ENCODE results near the gene PRR22.

PRR22 gene

DNA sequence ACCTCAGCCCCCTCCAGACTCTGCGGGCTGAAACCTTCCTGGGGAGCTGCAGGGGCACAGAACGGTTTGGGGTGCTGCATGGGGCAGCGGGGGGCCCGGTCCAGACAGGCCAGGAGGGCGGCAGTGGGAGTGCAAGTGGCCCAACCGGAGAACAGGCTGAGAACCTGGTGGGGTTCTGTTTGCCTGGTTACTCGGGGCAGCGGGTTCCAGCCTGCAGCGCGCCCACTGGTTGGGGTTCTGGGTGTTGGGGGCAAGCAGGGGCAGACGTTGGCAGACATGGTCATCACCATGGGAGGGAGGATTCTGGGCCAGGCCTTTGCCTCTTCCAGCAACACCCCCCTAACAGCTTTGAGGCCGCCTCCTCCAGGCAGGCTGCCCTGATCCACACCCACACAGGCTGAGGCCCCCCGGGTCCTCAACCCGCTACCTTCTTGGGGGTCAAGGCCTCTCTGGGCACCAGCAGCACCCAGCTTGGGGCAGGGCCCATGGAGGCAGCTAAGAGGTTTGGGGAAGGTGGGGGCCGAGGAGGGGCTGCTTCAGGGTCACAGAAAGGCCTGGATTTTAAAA is at the start of gene PRR22:
Gene PRR22, minus strand, starts transcription at position 166 of the 567 bp plus-strand sequence. Its CDS starts 86 bp downstream, at position 80.
- no peak for DNase-seq

DNA sequence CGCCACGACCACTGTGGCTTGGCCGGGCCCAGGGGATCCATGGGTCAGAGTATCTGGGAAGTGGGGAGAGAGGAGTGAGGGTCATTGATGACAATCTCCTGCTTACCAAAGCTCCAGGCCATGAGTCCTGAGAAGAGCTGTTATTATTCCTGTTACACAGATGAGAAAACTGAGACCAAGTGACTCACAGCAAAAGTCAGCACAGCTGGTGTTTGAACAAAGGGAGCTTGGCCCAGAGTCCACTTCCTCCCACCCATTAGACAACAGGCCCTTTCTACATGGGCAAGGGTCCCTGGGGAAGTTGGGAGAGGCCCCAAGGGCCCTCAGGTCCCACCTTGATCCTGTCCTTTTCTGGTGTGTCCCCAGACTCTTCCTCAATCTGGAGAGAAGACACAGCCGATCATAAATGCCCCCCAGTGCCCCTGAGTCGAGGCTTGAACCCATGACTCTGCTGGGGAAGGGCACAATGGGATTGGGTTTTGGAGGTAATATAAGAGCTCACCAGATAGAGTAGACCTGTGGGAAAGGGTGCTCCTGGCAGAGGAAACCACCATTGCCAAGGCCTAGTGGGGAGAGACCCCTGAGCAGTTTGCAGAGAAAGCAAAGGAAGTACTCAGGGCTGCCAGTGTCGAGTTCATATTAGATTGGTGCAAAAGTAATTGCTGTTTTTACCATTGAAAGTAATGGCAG is 48.1 kb upstream of the PRR22 start:
- DNase-seq, result no peak

DNA sequence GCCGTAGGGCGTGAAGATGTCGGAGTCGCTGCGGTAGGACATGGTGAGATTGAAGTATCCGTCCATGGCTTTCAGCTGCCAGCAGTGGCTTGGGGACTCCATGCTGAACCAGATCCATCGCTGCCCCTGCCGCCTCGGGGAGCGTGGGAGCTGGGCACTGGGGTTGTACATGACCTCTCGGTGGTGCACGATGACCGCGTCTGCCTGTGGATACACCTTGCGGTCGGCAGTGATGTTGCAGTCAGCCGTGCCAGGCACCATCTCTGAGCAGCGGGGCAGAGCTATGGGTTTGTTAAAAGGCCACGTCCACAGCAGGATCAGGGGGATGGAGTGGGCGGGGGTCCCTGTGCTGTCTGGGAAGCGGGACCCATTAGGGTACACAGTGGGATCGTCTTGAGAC is 47.5 kb upstream of the PRR22 start:
- no peak for DNase-seq

DNA sequence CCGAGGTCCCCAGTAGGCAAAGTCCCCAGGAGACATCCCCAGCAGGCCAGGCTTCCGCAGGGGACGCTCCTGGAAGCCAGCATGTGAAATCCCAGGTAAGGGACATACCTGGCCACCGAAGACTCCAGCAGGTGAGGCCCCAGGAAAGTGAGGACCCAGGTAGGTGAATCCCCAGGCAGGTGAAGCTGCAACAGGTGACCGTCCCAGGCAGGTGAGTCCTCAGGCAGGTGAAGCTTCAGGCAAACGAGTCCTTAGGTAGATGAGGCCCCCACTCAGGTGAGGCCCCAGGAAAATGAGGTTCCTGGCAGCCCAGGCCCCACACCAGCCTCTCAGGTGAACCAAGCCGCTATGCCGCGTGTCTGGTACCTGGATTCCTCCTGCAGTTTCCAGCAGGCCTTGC is 46.6 kb upstream of the PRR22 start:
- no peak for DNase-seq

DNA sequence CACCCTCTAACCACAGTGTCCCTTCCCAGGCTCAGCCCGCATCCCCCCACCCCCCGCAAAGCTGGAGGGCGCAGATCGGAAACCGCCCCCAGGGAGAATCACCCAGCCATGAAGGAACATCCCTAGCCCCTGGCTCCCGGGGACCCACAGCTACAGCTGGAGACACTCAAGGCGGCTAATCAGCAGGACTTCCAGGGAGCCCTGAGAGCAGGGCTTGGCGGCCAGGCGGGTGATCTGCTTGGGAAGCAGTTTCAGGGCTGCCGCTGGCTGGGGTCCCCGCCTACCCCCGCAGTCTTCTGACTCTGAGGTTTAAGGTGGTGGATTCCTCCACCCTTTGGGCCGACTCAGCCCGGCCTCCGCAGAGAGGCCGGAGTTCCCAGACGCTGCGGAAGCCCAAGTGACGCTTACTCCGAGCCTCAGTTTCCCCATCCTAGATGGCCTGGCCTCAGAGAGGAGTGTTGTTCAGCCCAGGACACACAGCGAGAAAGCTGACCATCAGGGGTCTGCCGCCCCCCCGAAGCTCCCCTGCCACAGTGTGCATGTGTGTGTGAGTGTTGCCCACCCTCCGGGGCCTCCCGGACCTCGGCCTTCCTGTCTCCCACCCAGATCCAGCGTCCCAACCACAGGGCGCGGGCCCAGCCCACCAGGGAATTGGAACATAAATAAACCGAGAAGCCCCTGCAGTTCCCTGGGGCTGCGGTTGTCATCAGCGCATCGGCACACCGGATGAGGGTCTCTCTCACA is 45.2 kb upstream of the PRR22 start:
- no peak for DNase-seq

DNA sequence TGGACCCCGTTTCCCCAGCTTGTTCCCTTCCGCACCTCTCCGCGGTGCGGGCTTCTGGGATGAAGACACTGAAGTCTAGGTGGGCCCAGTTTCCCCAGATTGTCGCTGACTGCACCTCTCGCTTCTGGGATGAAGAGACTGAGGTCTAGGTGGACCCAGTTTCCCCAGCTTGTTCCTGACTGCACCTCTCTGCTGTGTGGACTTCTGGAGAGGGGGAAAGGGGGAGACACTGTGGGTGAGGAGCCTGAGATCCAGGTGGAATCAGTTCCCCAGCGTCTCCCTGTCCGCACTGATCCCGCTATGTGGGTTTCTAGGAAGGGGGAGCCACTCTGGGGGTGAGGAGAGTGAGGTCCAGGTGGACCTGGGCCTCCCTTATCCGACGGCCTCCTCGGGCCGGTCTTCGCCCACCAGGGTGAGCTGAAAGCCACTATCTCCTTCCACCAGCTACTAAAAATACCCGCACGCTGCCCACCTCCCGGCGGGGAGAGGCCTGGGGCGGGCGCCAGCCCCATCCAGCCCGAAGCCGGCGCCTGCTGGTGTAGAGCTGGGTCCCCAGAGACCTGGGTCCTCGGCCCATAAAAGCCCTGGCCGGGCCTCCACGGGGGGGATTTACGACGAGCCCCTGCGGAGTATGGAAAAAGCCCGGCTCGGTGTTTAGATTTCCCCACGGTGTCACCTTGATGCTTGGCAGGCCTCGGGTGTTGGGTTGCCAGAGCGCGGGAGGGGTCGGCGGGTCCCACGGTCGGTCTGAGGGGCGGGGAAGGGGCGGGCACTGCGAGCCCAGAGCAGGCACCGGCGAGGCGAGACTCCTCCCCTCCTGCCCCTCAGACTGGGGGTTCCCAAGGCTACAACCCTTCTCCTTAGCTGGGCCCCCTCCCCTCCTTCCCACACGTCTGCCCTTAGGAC is 44.4 kb upstream of the PRR22 start:
- no peak for DNase-seq

DNA sequence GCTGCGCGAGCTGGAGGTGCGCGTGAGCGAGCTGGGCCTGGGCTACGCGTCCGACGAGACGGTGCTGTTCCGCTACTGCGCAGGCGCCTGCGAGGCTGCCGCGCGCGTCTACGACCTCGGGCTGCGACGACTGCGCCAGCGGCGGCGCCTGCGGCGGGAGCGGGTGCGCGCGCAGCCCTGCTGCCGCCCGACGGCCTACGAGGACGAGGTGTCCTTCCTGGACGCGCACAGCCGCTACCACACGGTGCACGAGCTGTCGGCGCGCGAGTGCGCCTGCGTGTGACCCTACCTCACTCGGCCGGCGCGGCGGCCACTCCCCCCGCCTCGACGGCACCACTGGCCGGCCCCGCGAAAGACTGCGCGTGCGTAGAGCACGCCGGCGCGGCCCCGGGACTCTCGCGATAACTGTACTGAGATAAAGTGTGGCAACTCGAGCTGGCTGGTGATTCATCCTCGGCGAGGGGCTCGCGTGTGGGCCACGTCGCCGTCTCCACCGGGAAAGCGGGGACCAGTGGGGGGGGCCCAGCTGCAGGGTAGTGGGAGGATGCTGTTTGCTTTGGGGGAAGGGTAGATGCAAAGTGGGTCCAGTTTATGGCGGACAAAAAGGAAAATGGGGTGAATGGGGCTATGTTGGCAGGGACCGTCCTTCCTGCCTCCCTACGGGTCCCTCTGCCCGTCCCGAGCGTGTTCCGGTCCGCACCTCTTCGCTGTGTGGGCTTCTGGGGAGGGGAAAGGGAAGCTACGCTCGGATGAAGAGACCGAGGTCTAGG is 43.5 kb upstream of the PRR22 start:
- DNase-seq, result peak; percentile 93

DNA sequence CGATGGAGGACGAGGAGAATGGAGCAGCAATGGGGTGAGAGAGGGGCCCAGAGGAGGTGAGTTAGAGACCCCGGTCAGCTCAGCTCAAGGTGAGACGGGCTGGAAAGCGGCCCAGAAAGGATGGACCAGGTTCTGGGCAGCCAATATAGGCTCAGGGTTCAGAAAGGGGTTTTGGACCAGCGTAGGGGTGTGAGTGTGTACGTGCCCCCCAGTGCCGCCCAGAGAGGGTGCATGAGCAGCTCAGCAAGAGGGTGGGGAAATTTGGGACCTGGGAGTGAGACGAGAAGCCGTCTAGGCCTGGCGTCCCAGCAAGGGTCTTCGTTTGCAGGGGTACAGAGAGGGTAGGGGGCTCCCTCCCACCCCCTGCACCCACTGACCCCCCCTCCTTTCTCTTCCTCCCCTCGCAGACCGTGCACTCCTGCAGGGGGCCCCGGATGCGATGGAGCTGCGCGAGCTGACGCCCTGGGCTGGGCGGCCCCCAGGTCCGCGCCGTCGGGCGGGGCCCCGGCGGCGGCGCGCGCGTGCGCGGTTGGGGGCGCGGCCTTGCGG is 42.9 kb upstream of the PRR22 start:
- no peak for DNase-seq

DNA sequence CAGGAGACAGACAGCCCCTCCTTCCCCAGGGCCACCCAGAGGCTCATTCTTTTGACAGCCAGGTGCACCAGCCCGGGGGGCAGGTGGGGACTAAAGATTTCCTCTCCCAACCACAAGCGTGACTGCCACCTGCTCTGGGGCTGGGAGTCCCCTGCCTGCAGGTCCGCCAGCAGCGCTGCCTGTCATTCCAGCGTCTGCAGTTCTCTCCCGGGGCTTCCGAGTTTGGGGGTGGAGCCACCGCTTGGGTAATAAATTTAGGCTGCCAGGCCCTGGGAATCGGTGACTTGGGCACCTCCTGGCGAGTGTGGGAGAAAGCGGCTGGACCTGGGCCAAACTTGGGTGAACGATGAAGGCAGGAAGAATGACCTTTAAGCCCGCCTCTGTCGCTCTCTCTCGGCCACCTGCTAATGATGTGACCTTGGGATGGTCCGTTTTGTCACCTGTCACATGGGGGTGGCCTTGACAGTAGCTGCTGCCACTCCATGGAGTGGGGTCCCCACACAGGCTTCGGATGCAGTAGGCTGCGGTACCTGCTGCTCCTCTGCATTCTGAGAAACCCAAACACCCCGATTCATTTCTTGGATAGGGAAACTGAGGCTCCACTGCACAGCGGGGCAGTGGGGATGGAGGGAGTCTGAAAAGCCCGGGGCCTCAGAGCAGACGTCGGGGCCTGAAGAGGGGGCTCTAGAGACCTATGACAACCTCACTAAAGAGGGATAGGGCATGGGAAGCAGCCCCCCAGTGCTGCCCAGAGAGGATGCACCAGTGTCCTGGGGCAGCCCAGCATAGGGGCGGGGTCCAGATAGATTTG is 42.2 kb upstream of the PRR22 start:
- peak; percentile 46 for DNase-seq

DNA sequence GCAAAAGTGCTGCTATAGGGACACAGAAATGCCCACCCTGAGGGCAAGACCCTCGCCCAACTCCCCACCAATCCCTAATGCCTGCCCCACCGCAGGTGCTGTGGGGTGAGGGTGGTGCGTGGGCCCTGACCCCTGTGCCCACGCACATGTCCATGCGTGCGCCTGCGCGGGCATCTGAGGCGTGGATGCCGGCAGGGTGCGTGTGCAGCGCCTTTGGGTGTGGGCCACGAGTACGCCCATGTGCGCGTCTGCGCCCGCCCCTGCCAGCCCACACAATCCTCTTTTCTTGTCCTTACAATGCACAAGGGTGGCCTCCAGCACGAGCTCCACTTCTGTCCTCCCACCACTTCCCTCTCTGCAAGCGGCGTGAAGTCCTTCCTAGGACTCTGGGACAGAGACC is 40.6 kb upstream of the PRR22 start:
- DNase-seq, result no peak

DNA sequence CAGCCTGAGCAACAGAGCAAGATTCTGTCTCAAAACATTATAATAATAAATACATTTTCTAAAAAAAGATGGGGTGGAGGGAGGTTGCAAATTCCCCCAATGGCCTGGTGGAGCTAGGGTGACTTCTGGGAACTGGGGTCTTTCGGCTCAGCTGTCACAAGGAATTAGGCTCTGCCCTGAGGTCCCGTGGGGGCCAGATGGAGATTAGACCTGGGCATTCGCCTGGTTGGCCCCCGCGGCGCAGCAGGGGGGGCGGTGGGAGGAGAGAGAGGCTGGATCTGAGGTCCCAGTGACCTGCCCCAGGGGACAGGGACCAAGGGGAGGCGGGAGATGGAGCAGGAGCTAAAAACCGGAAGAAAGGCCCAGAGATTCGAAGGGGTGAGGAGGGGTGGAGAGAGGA is 40.2 kb upstream of the PRR22 start:
- no peak for DNase-seq

DNA sequence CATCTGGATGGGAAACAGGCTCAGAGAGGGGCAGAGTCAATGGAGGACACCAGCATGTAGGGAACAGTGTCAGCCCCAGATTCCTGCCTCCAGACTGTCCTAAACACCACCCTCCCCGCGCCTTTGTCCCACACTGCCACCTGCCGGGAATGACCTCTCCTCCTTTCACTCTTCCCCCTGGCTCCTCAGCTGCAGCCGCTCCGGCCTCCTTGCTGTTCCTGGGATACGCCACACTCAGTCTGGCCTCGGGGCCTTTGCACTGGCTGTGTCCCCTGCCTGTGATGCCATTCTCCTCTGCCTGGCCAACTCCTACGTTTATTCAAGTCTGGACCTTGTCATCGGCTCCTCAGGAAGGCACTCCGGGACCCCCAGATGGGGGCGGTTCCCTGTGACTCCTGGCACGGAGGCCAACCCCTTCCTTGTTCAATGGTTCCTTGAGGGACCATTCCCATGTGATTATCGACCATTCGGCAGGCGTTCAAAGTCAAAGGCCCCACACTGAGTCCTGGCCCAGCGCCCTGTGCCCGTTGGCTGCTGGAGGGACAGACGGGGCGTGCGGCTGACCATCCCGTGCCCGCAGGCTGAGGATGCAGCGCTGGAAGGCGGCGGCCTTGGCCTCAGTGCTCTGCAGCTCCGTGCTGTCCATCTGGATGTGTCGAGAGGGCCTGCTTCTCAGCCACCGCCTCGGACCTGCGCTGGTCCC is 39.2 kb upstream of the PRR22 start:
- no peak for DNase-seq

DNA sequence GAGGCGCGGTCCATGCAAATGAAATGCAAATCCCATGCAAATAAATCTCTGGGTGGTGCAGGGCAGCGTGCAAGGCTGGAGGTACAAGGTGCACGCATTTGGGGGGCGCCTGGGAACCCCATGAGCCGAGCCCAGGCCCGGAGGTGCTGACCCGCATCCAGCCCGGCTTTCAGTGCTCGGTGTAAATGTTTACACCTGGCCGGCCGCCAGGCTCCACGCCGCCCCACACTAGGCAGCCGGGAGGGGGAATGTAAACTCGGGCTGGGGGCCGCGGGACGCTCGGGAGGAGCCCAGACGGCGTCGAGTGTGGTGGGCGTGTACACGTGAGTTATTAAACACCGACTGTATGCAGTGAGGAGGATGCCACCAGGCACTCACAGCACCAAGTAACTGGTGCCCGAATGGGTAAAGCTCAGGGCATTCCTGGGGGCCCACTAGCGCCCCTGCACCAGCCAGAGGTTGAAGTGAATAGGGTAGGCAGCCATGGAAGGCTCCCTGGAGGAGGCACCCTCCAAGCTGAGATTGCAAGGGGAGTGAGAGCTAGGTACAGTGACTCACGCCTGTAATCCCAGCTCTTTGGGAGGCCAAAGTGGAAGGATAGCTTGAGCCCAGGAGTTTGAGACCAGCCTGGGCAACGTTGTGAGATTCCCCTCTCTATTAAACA is 37.8 kb upstream of the PRR22 start:
- no peak for DNase-seq

DNA sequence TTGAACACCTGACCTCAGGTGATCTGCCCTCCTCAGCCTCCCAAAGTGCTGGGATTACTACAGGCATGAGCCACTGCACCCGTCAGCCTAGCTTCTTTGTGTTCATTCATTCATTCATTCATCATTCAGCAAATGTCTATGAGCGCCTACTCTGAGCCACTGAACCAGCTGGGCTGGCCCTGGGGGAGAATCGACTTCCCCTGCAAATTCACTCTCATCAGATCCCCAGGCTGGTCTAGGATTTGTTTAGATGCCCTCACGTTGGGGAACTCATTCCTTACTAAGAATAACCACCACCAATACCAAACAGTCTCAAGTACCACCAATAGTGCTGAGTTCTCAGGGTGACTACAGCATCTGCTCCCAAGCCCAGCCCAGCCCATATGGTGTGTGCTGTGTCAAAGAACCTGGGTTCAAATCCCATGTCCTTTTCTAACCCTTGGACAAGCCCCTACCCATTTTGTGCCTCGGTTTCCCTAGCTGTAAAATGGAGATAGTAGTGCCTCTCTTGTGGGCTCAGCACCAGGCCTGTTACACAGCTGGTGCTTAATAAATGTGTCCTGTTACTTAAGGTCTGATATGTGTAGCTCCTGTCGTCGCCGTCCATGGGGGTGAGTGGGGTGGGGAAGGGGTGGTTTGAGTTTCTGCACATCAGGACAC is 37.1 kb upstream of the PRR22 start:
- no peak for DNase-seq

DNA sequence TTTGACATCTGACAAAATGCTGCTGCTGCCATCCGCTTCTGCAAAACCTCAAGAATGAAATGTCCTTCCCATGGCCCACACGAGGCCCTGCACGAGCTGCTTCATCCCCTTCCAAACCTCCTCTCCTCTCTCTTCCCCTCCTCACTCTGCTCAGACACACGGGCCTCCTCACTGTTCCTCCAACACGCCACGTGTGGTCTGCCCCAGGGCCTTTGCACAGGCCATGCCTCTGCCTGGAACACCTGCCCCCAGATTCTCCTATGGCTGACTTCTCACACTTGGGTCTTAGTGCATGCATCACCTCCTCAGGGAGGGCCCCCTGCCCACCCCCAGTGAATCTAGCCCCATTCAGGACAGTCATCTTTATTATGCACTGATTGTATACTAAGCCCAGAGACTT is 36.2 kb upstream of the PRR22 start:
- DNase-seq, result no peak

DNA sequence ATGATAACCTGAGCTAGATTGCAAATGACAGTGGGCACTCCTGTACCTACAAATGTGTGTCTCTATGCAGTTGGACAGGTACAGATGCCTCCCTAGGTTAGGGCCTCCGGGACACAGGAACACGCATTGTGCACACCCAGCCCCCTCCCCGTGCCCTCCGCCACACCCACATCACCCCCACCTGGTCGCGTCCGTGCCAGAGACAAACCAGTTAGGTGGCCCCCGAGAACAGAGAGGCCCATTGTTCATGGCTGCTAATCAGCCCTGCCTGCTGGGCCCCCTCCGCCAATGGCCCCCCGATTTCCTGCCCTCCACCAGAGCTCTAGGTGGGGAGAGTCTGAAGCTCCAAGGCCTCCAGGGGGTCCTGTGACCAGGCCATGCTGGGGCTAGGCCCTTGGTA is 34.0 kb upstream of the PRR22 start:
- no peak for DNase-seq

DNA sequence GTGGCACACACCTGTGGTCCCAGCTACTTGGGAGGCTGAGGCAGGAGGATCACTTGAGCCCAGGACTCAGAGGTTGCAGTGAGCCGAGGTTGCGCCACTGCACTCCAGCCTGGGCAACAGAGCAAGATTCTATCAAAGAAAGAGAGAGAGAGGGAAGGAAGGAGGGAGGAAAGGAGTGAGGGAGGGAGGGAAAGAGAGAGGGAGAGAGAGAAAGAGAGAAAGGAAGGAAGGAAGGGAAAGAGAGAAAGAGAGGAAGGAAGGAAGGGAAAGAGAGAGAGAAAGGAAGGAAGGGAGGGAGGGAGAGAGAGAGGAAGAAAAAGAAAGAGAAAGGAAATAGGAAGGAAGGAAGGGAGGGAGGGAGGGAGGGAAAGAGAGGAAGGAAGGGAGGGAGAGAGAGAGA is 32.7 kb upstream of the PRR22 start:
- DNase-seq, result no peak

DNA sequence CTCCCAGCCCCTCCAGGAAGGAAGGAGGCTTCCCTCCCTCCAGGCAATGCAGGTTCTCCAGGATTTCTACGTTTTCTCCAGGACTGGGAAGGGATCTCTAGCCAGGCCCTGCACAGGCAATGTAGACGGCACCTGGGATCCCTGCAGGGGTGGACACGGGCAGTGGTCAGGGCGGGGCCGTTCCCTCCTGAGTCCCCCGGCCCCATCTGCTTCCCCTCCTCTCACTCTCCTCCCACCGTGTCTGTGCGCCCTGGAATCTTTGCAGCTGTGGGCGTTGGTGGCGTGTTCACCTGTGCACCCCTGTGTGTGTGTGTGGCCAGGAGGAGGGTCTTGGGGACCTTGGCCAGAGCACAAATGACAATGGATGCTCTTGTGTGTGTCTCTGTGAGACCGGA is 30.3 kb upstream of the PRR22 start:
- DNase-seq, result no peak

DNA sequence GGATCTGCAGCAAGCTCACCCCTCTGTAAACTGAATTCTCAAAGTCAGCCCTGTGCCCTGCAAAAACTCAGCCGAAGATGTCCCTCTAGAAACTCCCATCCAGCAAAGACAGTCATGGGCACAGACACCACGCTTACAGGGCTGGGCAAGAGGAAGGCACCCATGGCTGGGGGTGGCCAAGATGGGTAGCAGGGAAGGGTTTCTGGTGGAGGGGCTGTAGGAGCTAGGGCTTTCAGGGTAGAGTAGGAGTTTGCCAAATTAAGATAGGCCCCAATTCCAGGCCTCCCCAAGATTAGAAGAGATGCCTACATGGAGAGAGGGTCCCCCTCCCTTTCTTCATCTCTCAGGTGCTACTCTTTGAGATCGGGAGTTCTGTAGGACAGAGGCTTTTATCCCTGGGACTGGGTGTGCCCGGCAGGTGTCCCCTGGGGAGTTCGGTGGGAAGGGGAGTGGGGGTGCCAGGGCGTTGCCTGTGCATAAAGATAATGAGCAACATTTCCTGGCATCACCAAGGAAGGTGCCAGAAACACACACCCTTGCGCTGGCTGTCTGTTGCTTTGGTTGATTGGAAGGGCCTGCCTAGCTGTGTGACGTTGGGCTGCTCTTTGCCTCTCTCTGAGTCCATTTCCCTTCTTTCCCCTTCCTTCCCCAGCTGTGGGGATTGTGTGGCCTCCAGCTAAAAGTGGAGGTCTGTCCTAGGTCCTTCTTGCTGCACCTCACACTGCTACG is 29.7 kb upstream of the PRR22 start:
- no peak for DNase-seq

All from EL (cell line).